NCI-H69 (cell line): ENCODE results near the gene HEPHL1.

ENCODE experiments used
- DNase-seq: peaks from one replicate; lab custom pipeline; 2025; lab: John Stamatoyannopoulos, UW

The HEPHL1 gene

GRCh38 chr11:94129512-94130297 lies 108.6 kb downstream of the HEPHL1 start:
- DNase-seq, result peak; percentile 84

GRCh38 chr11:94130298-94131046 lies 109.3 kb downstream of the HEPHL1 start:
- peak; percentile 46 for DNase-seq

GRCh38 chr11:94131047-94131717 lies 110.0 kb downstream of the HEPHL1 start:
- peak; percentile 81 for DNase-seq

- peak; percentile 76 for DNase-seq
These were observed 110.6 kb downstream of the HEPHL1 start for GRCh38 chr11:94131718-94132115.

- peak; percentile 73 for DNase-seq
These were observed 111.0 kb downstream of the HEPHL1 start for GRCh38 chr11:94132152-94132558.

GRCh38 chr11:94132823-94133408 lies 111.8 kb downstream of the HEPHL1 start:
- no peak for DNase-seq

- DNase-seq, result no peak
These were observed 112.6 kb downstream of the HEPHL1 start for GRCh38 chr11:94133752-94134151.

- no peak for DNase-seq
These were observed 113.7 kb downstream of the HEPHL1 start for GRCh38 chr11:94134651-94135512.

GRCh38 chr11:94139416-94139815 lies 118.3 kb downstream of the HEPHL1 start:
- DNase-seq, result peak; percentile 28

- DNase-seq, result no peak
These were observed 119.1 kb downstream of the HEPHL1 start for GRCh38 chr11:94140154-94140655.

GRCh38 chr11:94141511-94142307 lies 120.6 kb downstream of the HEPHL1 start:
- no peak for DNase-seq

GRCh38 chr11:94142308-94143281 lies 121.4 kb downstream of the HEPHL1 start:
- DNase-seq, result peak; percentile 35

GRCh38 chr11:94144216-94144615 lies 123.1 kb downstream of the HEPHL1 start:
- DNase-seq, result peak; percentile 39

GRCh38 chr11:94144664-94145063 lies 123.5 kb downstream of the HEPHL1 start:
- no peak for DNase-seq

GRCh38 chr11:94145431-94145830 lies 124.3 kb downstream of the HEPHL1 start:
- DNase-seq, result no peak

- no peak for DNase-seq
These were observed 124.8 kb downstream of the HEPHL1 start for GRCh38 chr11:94145916-94146315.

GRCh38 chr11:94147433-94147845 lies 126.3 kb downstream of the HEPHL1 start:
- no peak for DNase-seq

GRCh38 chr11:94148189-94148588 lies 127.0 kb downstream of the HEPHL1 start:
- no peak for DNase-seq

GRCh38 chr11:94149431-94150017 lies 128.4 kb downstream of the HEPHL1 start:
- peak; percentile 57 for DNase-seq
